GM15510 (cell line): ENCODE measurements around the gene SMAD3.

Experiments
- POLR2A ChIP-seq: IDR thresholded peaks from 3 replicates; pipeline ENCODE4 v1.6.1; 2011; ENCODE audit warnings: borderline replicate concordance; ENCODE audit not compliant: insufficient read length; ENCODE audit errors: extremely low read depth

Gene SMAD3

DNA sequence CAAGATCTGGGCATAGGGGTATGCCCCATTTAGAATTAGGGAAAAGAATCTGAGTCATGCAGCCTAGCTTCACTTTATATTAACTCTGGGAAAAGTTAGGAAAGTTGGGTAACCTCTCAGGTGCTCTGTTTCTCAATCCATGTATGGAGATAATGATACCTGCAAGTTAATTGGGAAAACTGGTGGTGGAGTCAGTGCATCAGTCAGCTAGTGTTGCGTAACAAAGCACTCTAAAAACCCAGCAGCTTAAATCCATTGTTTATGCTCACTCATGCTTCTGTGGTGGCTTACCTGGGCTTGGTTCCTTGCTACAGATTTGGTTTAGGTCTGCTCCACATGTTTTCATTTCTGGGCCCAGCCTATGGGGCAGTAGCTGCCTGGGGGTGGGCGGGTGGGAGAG lies 91.0 kb downstream of the SMAD3 start:
- no peak for TF ChIP-seq POLR2A

DNA sequence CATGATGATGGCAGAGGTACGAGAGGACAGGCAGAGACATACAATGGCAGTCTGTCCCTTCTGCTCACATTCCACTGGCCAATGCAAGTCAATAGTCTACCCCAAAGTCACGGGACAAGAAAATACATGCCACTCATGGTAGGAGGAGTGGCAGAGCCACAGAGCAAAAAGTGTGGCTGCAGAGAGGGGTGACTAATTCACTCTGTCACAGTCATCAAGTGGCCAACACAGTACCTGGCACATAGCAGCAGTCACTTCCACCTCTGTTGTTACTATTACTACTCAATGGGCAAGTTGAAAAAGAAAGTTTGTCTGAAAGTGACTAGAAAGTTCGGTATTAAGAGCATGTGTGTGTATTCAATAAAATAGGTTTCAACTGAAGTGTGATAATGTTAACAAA lies 91.4 kb downstream of the SMAD3 start:
- no peak for TF ChIP-seq POLR2A

DNA sequence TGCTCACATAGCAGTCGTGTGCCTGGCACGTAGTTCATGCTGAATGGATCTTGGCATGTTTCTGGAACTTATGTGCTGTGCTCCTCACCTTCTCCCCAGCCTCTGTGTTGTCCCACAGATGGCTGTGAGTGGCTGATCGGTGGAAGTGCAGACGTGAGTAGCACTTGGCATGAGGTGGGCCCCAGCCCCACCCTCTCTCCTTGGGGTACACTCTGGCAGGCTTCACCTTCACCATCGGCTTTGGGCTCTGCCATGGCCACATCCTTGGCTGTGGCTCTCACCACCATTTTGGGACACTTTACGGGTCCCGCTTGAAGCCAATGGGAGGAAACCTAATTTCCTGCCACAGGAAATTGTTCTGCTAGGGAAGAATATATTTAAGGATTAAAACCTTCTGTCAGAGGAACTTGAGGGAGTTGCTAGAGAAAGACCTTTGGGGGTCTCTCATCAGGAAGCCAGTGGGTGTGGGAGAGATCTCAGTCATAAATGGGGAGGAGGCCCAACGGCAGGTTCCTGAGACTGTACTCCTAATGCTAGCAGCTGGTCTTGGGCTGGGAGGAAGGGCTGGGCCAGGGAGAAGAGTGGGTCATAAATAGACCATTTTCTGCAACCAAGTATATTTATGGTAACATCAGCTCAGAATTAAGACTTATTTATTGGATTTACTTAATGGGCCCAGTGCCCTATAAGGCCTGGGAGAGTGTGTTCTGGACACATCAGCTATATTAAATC lies 92.3 kb downstream of the SMAD3 start:
- no peak for TF ChIP-seq POLR2A

DNA sequence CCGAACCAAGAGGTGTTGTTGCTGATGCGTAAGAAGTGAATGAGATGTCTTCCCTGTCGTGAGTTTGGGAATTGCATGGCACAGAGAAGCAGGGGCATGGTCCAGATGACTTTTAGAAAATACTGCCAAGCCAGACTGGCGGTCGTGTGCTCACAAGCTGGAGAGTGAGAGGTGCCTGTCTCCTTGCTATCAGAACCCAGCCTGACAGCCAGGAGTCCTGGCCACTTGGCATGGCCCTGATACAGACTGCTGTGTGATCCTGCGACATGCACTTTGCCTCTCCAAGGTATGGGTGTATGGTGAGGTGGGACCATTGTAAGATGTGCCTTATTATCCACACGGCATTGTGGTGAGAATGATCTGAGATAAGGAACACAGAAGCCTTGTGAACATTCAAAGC lies 93.0 kb downstream of the SMAD3 start:
- no peak for TF ChIP-seq POLR2A

DNA sequence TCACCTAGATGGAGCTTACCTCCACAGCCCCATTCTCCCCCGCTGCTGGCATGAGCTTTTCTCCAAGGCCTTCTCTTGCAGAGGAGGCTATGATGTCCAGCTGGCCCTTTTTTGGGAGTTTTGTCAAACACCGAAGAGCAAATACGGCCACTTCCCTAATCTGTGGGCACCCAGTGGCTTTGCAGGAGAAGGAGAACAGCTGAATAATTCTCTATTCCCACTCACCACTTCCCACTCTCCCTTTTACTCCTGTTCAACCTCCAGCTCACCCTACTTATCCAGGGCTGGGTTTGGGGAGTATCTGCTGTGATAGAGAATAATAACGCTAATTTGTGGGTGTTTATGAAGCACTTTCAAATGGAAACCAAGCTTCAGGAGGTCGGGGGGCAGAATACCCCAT lies 96.0 kb downstream of the SMAD3 start:
- no peak for TF ChIP-seq POLR2A

DNA sequence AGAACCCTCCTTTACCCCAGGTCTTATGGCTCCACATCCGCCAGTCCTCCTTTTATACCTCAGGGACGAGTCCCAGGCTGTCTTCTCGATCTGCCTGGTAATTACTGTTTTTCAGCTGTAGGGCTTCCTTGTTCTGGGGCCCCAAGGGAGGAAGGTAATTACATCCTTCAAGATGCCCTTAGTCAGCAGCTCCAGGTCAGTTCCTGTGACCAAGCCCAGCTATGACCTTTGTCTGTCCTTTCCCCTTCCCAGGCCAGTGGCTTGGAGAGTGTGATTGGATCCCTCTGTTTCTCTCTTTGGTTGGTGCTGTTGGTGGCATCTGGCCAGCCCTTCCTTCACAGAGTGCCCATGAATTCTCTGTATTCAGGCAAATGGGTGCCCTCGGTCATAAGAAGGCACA lies 96.5 kb downstream of the SMAD3 start:
- TF ChIP-seq POLR2A: no peak

DNA sequence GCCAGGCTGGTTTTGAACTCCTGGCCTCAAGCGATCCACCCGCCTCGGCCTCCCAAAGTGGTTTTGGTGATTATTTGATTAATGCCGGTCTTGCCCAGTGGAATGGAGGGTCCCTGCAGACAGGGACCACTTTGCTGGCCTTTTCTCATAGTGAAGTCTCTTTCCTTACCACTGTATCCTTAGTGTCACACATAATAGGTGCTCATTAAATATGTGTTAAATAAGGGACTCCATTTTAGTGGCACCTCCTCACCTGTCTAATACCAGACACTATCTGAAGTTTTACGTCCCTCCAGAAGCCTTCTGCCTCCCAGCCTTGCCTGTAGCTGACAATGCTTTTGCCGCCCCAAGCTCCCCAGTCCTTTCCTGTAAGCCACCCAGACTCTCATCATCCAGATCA lies 97.8 kb downstream of the SMAD3 start:
- no peak for TF ChIP-seq POLR2A

DNA sequence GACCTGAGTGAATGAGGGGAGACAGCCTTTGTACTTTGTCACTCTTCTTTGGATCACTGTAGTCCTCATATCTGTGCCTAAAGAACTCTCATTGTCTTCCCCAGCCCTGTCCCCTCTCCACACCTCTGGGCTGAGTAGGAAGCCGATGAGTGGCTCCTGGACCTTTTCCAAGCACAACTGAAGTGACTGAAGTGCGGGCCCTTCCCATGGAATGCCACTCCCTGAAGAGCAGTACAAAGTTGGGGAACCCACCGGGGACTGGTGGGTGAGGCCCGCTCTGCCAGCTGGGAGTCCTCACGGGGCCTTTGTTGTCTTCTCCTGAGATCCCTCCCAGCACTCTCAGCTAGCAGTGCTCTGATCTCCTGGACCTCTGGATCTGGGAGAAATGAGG lies 99.0 kb downstream of the SMAD3 start:
- TF ChIP-seq POLR2A: no peak

DNA sequence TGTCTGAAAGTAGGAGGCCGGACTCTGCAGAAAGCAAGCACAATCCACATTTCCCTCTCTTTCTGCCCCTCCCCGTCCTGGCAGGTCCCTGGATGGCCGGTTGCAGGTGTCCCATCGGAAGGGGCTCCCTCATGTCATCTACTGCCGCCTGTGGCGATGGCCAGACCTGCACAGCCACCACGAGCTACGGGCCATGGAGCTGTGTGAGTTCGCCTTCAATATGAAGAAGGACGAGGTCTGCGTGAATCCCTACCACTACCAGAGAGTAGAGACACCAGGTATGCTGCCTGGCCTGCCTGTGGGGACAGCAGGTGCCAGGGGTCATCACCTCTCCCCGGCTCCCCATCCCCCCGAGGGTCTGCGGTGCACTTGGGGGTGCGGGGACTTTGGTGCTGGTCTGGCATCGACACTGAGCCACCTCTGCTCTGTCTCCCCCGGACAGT lies 99.4 kb downstream of the SMAD3 start:
- TF ChIP-seq POLR2A: no peak

DNA sequence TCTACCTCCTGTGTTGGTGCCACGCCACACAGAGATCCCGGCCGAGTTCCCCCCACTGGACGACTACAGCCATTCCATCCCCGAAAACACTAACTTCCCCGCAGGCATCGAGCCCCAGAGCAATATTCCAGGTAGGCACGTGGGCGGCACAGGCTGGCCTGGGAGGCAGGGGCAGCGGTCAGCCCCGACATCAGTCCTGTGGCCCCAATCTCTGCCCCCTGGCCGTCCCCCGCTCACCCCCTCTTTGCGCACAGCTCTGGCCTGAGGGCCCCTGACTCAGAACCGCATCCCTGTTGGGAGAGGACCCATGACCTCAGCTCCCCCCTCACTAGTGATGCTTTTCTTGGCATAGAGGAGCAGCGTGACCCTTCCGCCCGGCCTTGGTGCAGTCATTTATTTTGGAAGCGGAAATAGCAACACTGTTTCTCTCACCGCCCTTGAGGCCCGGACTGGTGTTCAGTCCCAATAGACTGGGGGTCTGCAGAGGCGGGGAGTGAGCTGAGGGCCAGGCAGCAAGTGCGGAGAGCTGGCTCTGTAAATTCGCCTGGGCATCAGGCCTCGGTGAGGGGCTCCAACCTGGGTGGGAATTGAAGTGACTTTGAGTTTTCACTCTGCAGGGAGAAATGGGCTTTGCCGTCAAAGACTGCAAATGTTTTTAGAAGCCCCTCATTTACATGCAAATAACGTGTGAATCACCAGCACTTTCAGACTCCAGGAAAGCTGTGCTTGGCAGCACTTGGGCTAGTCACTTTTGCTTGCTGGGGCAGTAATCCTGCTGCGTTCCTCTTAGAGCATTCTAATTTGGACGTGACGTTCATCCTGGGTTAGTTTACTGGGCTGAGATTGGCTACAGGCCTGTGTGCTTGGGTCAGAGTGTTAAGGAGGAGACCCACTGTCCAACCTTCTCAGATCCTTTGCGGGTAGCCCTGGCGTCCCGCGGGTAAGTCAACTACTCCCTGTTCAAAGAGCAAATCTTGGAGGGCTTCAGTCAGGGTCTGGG lies 100.2 kb downstream of the SMAD3 start:
- no peak for TF ChIP-seq POLR2A

DNA sequence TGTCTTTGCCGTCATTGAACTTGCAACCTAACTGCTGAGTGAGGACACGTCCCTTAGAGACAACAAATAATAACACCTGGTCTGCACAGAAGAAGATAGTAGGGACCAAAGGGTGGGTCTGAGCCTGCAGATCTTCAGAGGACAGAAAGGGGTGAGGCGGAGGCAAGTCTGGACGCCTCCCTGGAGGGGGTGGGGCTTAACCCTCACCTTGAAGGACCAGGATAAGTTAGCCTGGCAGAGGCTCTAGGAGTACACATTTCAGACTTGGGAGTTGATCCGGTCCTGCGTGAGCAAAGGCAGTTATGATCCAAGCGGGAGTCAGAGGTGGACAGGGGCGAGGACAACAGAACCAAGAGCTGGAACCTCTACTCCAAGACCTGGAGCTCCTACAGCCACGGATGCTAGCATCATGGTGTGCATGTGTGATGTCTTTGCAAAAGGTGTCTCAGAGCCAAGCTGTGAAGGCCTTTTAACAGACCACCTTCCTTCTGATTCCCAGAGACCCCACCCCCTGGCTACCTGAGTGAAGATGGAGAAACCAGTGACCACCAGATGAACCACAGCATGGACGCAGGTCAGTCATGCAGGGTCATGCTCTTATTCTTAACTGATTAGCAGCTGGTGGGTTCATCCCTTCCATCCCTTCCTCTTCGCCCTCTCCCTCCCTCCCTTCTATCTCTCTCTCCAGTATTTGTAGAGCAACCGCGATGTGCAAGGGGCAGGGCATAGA lies 101.0 kb downstream of the SMAD3 start:
- TF ChIP-seq POLR2A: no peak

DNA sequence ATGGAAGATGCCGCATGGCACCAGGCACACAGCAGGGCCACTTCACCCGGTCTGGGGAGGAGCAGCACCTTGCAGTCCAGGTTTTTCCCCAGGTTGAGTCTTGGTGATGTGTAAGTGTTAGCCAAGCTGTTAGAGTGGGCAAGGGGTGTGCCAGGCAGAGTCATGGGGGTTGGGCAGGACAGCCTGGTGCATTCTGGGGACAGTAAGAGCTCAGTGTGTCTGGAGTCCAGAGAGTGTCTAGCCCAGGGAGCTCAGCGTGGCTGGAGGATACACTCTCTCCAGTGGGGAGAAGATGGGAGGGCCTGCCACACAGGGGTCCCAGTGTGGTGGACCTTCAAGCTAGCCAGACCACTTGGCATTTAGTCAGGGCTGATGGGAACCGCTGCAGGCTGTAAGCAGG lies 101.7 kb downstream of the SMAD3 start:
- no peak for TF ChIP-seq POLR2A

DNA sequence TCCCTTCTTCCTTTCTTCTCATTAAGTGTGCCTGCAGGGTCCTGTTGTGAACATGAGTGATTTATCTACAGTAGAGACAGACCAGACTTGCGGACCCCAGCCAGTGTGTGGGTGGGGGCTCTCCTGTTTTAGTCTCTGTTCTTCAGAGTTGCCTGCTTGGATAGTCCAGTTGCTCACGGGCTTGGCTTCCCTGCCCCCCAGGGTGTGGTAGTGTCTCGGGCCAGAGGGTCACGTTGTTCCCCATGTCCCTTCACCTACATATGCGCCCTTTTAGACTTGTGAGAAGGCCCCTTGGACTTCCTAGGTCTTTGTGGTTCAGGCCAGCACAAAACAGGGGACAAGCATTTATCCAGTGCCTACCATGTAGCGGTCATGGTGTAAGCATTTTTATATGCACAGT lies 103.3 kb downstream of the SMAD3 start:
- TF ChIP-seq POLR2A: no peak

DNA sequence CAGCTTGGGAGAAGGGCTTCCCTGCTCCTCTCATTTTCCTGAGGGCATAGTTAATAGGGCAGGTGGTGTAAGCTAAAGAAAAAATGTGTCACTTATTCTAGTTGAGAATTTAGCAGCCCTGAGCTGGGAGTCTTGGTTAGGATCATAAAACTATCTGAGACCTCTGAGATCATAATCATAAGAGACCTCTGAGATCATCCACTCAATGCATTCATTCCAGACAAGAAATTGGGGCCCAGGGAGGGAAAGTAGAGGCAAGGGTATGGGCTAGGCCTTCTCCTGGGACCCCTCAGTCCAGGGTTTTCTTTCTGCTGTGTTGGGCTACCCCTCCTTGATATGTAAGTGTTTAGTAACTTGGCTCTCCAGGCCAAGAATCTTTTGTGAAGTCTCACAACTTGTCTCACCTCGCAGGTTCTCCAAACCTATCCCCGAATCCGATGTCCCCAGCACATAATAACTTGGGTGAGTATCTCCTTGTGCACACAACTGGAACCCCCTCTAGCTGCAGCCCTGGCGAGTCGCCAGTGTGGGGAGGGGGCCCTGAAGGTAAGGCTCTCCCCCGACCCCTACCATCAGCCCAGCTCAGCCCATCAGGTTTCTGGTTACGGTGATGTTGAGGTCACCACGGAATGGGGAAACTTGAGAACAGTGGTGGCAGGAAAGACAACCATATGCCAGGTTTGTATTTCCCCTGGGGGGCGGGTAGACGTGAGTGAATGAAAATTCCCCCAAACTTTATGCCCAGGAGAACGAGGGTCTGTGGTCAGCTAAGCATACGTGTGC lies 104.9 kb downstream of the SMAD3 start:
- TF ChIP-seq POLR2A: no peak
